LNCAP (cell line): ENCODE measurements around the gene LRCH4.

Experiments
- CTCF ChIP-seq: fragments of 450-650 bp; IDR thresholded peaks from 2 replicates; pipeline ENCODE4 v1.5.1; 2017; ENCODE audit warnings: mild to moderate bottlenecking

Gene LRCH4

GRCh38 chr7:100591596-100591995 is 5.7 kb upstream of the LRCH4 start:
- no peak for TF ChIP-seq CTCF

- TF ChIP-seq CTCF, result no peak
Observed at GRCh38 chr7:100590077-100590737, 4.3 kb upstream of the LRCH4 start.

- TF ChIP-seq CTCF, result no peak
Observed at GRCh38 chr7:100589341-100589947, 3.5 kb upstream of the LRCH4 start.

- TF ChIP-seq CTCF, result no peak
Observed at GRCh38 chr7:100588438-100588837, 2.5 kb upstream of the LRCH4 start.

GRCh38 chr7:100586266-100587025 is 517 bp upstream of the LRCH4 start, which contains the start of gene FBXO24:
TSS of gene FBXO24 (plus strand) at chr7:100586328. CDS start at chr7:100586626, 298 bp downstream.
- TF ChIP-seq CTCF, result no peak

- TF ChIP-seq CTCF, result no peak
Observed at GRCh38 chr7:100584683-100585510, 1.0 kb downstream of the LRCH4 start.

GRCh38 chr7:100584054-100584682 is 1.8 kb downstream of the LRCH4 start:
- TF ChIP-seq CTCF, result no peak
